Dedifferentiated amniotic fluid mesenchymal stem cell (primary cell): Measurements from ENCODE around the gene AGRN.
A peak's percentile ranks its signal among the peaks of the same experiment; 100 is the strongest.
"Not testable (repeated sequence)": the region's sequence is repeated elsewhere in the genome, so short reads cannot be mapped to it uniquely, and the experiment has no call there.

ENCODE experiments used
- DNase-seq: peaks from one replicate; pipeline ENCODE4 v3.0.0-alpha.2; 2016; ENCODE audit errors: extremely low spot score

Gene AGRN

GRCh38 chr1:1067284-1067859 is 47.5 kb downstream of the AGRN start:
- DNase-seq: no peak

GRCh38 chr1:1067860-1068516 is 48.1 kb downstream of the AGRN start:
- no peak for DNase-seq

- no peak for DNase-seq
These were observed 48.7 kb downstream of the AGRN start for GRCh38 chr1:1068517-1069055.

- DNase-seq: no peak
These were observed 49.3 kb downstream of the AGRN start for GRCh38 chr1:1069056-1069710.

GRCh38 chr1:1069711-1070676 is 50.1 kb downstream of the AGRN start:
- DNase-seq: no peak

- no peak for DNase-seq
These were observed 51.8 kb downstream of the AGRN start for GRCh38 chr1:1071486-1072298.

- DNase-seq: no peak
These were observed 52.5 kb downstream of the AGRN start for GRCh38 chr1:1072299-1072848.

- no peak for DNase-seq
These were observed 53.2 kb downstream of the AGRN start for GRCh38 chr1:1072849-1073742.

- DNase-seq: no peak
These were observed 54.0 kb downstream of the AGRN start, which contains the start of gene RNF223 for GRCh38 chr1:1073743-1074587. TSS of gene RNF223 (minus strand) at chr1:1074306. CDS start at chr1:1072566, 1,740 bp downstream.

- DNase-seq: no peak
These were observed 54.8 kb downstream of the AGRN start for GRCh38 chr1:1074631-1075147.

GRCh38 chr1:1075148-1075935 is 55.4 kb downstream of the AGRN start:
- no peak for DNase-seq

- DNase-seq: not testable (repeated sequence)
These were observed 57.5 kb downstream of the AGRN start for GRCh38 chr1:1077396-1077795.

GRCh38 chr1:1079408-1080121 is 59.6 kb downstream of the AGRN start:
- DNase-seq: peak; percentile 47

GRCh38 chr1:1080122-1080757 is 60.3 kb downstream of the AGRN start:
- no peak for DNase-seq

GRCh38 chr1:1080951-1081310 is 61.0 kb downstream of the AGRN start:
- no peak for DNase-seq
